ENCODE measurements around the gene CEP70. TPM values are rescaled to one million over a fixed set of nuclear protein-coding genes. Genes with fewer than 3 reads are reported as not detected.
"Not testable (repeated sequence)": the region's sequence is repeated elsewhere in the genome, so short reads cannot be mapped to it uniquely, and the experiment has no call there.

The CEP70 gene
- total RNA-seq, 1 experiment from 2014 or later: 59.2 TPM

GRCh38 chr3:138513090-138513843 is 80.8 kb downstream of the CEP70 start:
- no peak for DNase-seq (ENCODE audit: low read depth)

- no peak for DNase-seq (ENCODE audit: low read depth)
Observed at GRCh38 chr3:138511945-138512344, 82.1 kb downstream of the CEP70 start.

GRCh38 chr3:138509586-138509985 is 84.5 kb downstream of the CEP70 start:
- DNase-seq (ENCODE audit: low read depth): peak; percentile 5

- DNase-seq (ENCODE audit: low read depth): no peak
Observed at GRCh38 chr3:138507524-138507923, 86.5 kb downstream of the CEP70 start.

GRCh38 chr3:138498991-138499390 is 95.1 kb downstream of the CEP70 start:
- no peak for DNase-seq (ENCODE audit: low read depth)

- no peak for DNase-seq (ENCODE audit: low read depth)
Observed at GRCh38 chr3:138497851-138498250, 96.2 kb downstream of the CEP70 start.

- no peak for DNase-seq (ENCODE audit: low read depth)
Observed at GRCh38 chr3:138497021-138497420, 97.0 kb downstream of the CEP70 start.

GRCh38 chr3:138496436-138496835 is 97.6 kb downstream of the CEP70 start:
- no peak for DNase-seq (ENCODE audit: low read depth)

- DNase-seq (ENCODE audit: low read depth): not testable (repeated sequence)
Observed at GRCh38 chr3:138495638-138496037, 98.4 kb downstream of the CEP70 start.

- DNase-seq (ENCODE audit: low read depth): no peak
Observed at GRCh38 chr3:138494607-138494929, 99.5 kb downstream of the CEP70 start.

- DNase-seq (ENCODE audit: low read depth): peak; percentile 75
Observed at GRCh38 chr3:138493804-138494606, 100.1 kb downstream of the CEP70 start.

- no peak for DNase-seq (ENCODE audit: low read depth)
Observed at GRCh38 chr3:138492980-138493675, 100.9 kb downstream of the CEP70 start.

- no peak for DNase-seq (ENCODE audit: low read depth)
Observed at GRCh38 chr3:138491971-138492370, 102.1 kb downstream of the CEP70 start.

- DNase-seq (ENCODE audit: low read depth): not testable (repeated sequence)
Observed at GRCh38 chr3:138486580-138486979, 107.5 kb downstream of the CEP70 start.

- not testable (repeated sequence) for DNase-seq (ENCODE audit: low read depth)
Observed at GRCh38 chr3:138484672-138485071, 109.4 kb downstream of the CEP70 start.

GRCh38 chr3:138479438-138479863 is 114.6 kb downstream of the CEP70 start:
- DNase-seq (ENCODE audit: low read depth): peak; percentile 55

- no peak for DNase-seq (ENCODE audit: low read depth)
Observed at GRCh38 chr3:138477801-138478200, 116.3 kb downstream of the CEP70 start.

- no peak for DNase-seq (ENCODE audit: low read depth)
Observed at GRCh38 chr3:138477120-138477519, 116.9 kb downstream of the CEP70 start.

GRCh38 chr3:138476526-138476925 is 117.5 kb downstream of the CEP70 start:
- DNase-seq (ENCODE audit: low read depth): no peak

- no peak for DNase-seq (ENCODE audit: low read depth)
Observed at GRCh38 chr3:138474163-138474562, 119.9 kb downstream of the CEP70 start.

- no peak for DNase-seq (ENCODE audit: low read depth)
Observed at GRCh38 chr3:138473391-138473790, 120.7 kb downstream of the CEP70 start.

GRCh38 chr3:138472141-138472825 is 121.8 kb downstream of the CEP70 start:
- no peak for DNase-seq (ENCODE audit: low read depth)
